ENCODE measurements around the gene WIPF3.
A peak's percentile ranks its signal among the peaks of the same experiment; 100 is the strongest.

Gene WIPF3, protein sequence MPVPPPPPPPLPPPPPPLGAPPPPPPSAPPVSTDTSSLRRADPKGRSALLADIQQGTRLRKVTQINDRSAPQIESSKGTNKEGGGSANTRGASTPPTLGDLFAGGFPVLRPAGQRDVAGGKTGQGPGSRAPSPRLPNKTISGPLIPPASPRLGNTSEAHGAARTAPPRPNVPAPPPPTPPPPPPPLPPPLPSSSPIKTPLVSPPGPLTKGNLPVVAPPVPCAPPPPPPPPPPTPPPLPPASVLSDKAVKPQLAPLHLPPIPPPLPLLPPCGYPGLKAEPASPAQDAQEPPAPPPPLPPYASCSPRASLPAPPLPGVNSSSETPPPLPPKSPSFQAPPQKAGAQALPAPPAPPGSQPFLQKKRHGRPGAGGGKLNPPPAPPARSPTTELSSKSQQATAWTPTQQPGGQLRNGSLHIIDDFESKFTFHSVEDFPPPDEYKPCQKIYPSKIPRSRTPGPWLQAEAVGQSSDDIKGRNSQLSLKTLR

DNA sequence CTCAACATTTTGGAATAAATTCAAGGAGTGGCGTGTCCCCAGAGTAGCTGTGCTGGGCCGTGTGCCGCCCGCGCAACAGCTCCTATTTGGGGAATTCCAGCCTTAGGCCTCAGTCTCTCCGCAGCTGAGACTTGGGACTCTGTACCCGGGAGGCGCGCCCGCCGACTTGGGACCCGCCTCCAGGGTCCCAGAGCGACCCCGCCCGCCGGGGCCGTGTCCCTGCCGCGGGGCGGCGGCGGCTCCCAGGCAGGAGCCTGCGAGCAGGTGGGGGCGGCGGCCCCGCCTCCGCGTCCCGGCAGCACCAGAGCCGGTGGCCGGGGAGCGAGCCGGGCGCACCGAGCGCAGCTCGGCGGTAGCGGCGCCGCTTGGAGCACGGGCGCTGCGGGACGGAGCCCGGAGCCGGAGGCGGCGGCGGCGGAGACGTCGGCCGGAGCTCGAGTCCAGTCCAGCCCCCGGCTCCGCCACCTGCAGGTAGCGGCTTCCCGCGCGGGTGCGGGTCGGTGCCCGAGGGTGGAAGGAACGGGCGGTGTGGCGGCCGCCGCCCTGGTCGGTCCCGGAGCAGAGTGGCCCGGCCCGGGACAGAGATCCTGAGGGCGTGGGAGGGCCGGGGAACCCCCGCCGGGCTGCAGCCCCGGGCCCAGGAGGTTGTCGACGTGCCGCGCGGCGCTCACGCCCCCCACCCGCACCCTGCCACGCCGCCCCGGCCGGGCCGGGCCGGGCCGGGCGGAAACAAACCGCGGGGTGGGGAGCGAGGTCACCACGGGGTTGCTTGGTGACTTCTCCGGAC lies at the start of gene WIPF3:
WIPF3 (plus strand) TSS at position 301 of the 787 bp plus-strand sequence. CDS start 28,217 bp downstream, outside the sequence.
- H3K27ac ChIP-seq (ENCODE audit: low read depth, low read length): peak within 1 kb of the TSS; percentile 15
- 0 out of 2 replicates have a peak within 1 kb of the TSS, but pooled peaks have one; percentile 40 for H3K9ac ChIP-seq (ENCODE audit: low read depth, low read length)
- H3K36me3 ChIP-seq (ENCODE audit: control insufficient read depth, insufficient read depth, low read length): no peaks in the 10 kb centered on the region
- H3K4me3 ChIP-seq (ENCODE audit: low read depth, low read length): peak within 1 kb of the TSS; percentile 75
- peaks cover 36% of the 10 kb centered on the region for H3K27me3 ChIP-seq (ENCODE audit: control insufficient read depth, insufficient read depth, low read length)
- no peaks in the 10 kb centered on the region for H3K9me3 ChIP-seq (ENCODE audit: control insufficient read depth, insufficient read depth, low read length)
- H3K4me1 ChIP-seq (ENCODE audit: control insufficient read depth, insufficient read depth, low read length): peaks cover 9% of the 10 kb centered on the region

GRCh38 chr7:29763266-29763665 lies 43.0 kb upstream of the WIPF3 start:
- no peaks in the 10 kb centered on the region for H3K27me3 ChIP-seq (ENCODE audit: control insufficient read depth, insufficient read depth, low read length)
- no peak overlapping the region for H3K4me3 ChIP-seq (ENCODE audit: low read depth, low read length)
- H3K4me1 ChIP-seq (ENCODE audit: control insufficient read depth, insufficient read depth, low read length): peaks cover 5% of the 10 kb centered on the region; the same call in 1 of the 2 replicates
- no peak overlapping the region for H3K9ac ChIP-seq (ENCODE audit: low read depth, low read length)
- no peaks in the 10 kb centered on the region for H3K36me3 ChIP-seq (ENCODE audit: control insufficient read depth, insufficient read depth, low read length)
- no peak overlapping the region for H3K27ac ChIP-seq (ENCODE audit: low read depth, low read length)
- H3K9me3 ChIP-seq (ENCODE audit: control insufficient read depth, insufficient read depth, low read length): no peaks in the 10 kb centered on the region

DNA sequence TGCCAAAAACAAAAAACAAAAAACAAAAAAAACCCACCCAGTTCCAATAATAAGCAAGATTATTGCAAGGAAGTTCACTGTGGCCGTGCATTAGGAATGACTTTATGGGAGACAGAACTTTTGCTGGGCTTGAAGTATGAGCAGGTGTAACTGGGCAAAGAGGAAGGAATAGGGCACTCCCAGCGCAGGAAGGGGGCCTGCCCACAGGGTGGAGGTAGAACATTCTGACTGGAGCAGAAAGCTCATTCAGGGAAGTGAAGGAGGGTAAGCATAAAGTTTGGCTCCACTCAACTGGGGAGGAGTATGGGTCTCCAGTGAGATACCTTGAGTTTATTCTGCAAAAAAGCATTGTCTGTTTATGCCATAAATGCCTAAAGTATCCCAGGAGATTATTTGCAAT lies 42.1 kb upstream of the WIPF3 start:
- Histone ChIP-seq H3K36me3 (ENCODE audit: control insufficient read depth, insufficient read depth, low read length) (no peaks in the 10 kb centered on the region), H3K27ac (ENCODE audit: low read depth, low read length) (no peak overlapping the region), H3K9me3 (ENCODE audit: control insufficient read depth, insufficient read depth, low read length) (no peaks in the 10 kb centered on the region), H3K4me1 (ENCODE audit: control insufficient read depth, insufficient read depth, low read length) (peaks cover 5% of the 10 kb centered on the region; the same call in 1 of the 2 replicates), H3K9ac (ENCODE audit: low read depth, low read length) (no peak overlapping the region), H3K27me3 (ENCODE audit: control insufficient read depth, insufficient read depth, low read length) (no peaks in the 10 kb centered on the region), H3K4me3 (ENCODE audit: low read depth, low read length) (no peak overlapping the region)

DNA sequence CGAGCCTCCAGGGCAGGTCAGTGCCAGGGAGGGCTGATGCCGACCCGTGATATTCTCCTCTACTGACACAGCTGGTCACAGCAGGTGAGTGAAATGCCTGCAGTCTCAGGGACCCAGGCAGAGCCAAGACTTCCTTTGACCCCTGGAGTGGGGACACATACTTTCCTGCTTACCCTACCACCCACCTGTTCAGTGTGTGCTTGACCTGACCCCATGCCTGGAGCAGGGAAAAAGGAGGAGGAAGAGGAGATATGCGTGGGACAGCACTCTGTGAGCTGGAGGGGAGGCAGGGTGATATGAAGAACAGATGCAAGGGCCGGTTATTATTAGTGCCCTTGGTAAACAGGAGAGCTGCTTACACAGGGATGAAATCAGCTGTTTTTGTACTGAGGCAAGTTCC lies 40.8 kb upstream of the WIPF3 start:
- Histone ChIP-seq H3K4me1 (ENCODE audit: control insufficient read depth, insufficient read depth, low read length) (peaks cover 5% of the 10 kb centered on the region; the same call in 1 of the 2 replicates), H3K9ac (ENCODE audit: low read depth, low read length) (no peak overlapping the region), H3K36me3 (ENCODE audit: control insufficient read depth, insufficient read depth, low read length) (no peaks in the 10 kb centered on the region), H3K27ac (ENCODE audit: low read depth, low read length) (no peak overlapping the region), H3K9me3 (ENCODE audit: control insufficient read depth, insufficient read depth, low read length) (no peaks in the 10 kb centered on the region), H3K27me3 (ENCODE audit: control insufficient read depth, insufficient read depth, low read length) (no peaks in the 10 kb centered on the region), H3K4me3 (ENCODE audit: low read depth, low read length) (no peak overlapping the region)

GRCh38 chr7:29770371-29770770 lies 35.9 kb upstream of the WIPF3 start:
- H3K4me3 ChIP-seq (ENCODE audit: low read depth, low read length): no peak overlapping the region
- no peaks in the 10 kb centered on the region for H3K27me3 ChIP-seq (ENCODE audit: control insufficient read depth, insufficient read depth, low read length)

GRCh38 chr7:29771081-29771816 lies 35.1 kb upstream of the WIPF3 start:
- Histone ChIP-seq H3K9me3 (ENCODE audit: control insufficient read depth, insufficient read depth, low read length) (no peaks in the 10 kb centered on the region), H3K9ac (ENCODE audit: low read depth, low read length) (no peak overlapping the region), H3K4me3 (ENCODE audit: low read depth, low read length) (no peak overlapping the region), H3K27ac (ENCODE audit: low read depth, low read length) (no peak overlapping the region), H3K4me1 (ENCODE audit: control insufficient read depth, insufficient read depth, low read length) (no peaks in the 10 kb centered on the region), H3K27me3 (ENCODE audit: control insufficient read depth, insufficient read depth, low read length) (no peaks in the 10 kb centered on the region), H3K36me3 (ENCODE audit: control insufficient read depth, insufficient read depth, low read length) (no peaks in the 10 kb centered on the region)

More at GRCh38 chr7:29770371-29770770, 35.9 kb upstream of the WIPF3 start:
- H3K4me1 ChIP-seq (ENCODE audit: control insufficient read depth, insufficient read depth, low read length): peaks cover 3% of the 10 kb centered on the region; the same call in 1 of the 2 replicates
- H3K9ac ChIP-seq (ENCODE audit: low read depth, low read length): no peak overlapping the region
- H3K9me3 ChIP-seq (ENCODE audit: control insufficient read depth, insufficient read depth, low read length): no peaks in the 10 kb centered on the region
- no peak overlapping the region for H3K27ac ChIP-seq (ENCODE audit: low read depth, low read length)
- H3K36me3 ChIP-seq (ENCODE audit: control insufficient read depth, insufficient read depth, low read length): no peaks in the 10 kb centered on the region

GRCh38 chr7:29779017-29779416 lies 27.3 kb upstream of the WIPF3 start:
- no peaks in the 10 kb centered on the region for H3K9me3 ChIP-seq (ENCODE audit: control insufficient read depth, insufficient read depth, low read length)
- no peak overlapping the region for H3K9ac ChIP-seq (ENCODE audit: low read depth, low read length)
- no peaks in the 10 kb centered on the region for H3K36me3 ChIP-seq (ENCODE audit: control insufficient read depth, insufficient read depth, low read length)

GRCh38 chr7:29780346-29780745 lies 26.0 kb upstream of the WIPF3 start:
- H3K9ac ChIP-seq (ENCODE audit: low read depth, low read length): no peak overlapping the region

More at GRCh38 chr7:29779017-29779416, 27.3 kb upstream of the WIPF3 start:
- Histone ChIP-seq H3K4me3 (ENCODE audit: low read depth, low read length) (no peak overlapping the region), H3K27ac (ENCODE audit: low read depth, low read length) (no peak overlapping the region), H3K4me1 (ENCODE audit: control insufficient read depth, insufficient read depth, low read length) (no peaks in the 10 kb centered on the region), H3K27me3 (ENCODE audit: control insufficient read depth, insufficient read depth, low read length) (no peaks in the 10 kb centered on the region)

DNA sequence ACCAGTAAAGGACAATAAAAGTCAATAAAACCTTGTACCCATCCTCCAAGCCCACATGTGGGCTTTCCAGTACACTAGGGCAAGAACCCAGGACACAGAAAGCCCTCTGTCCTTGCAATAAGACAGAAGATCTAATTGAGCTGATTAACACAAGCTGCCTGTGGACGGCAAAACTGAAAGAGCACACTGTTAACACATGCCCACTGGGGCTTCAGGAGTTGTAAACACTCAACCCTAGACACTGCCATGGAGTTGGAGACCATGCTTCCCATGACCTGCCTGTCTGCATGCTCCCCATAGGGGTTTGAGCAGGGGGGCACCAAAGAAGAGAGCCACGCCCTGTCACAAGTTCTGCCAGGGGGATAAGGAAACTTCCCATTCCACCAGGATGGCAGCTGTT lies 22.6 kb upstream of the WIPF3 start:
- Histone ChIP-seq H3K27ac (ENCODE audit: low read depth, low read length) (no peak overlapping the region), H3K36me3 (ENCODE audit: control insufficient read depth, insufficient read depth, low read length) (no peaks in the 10 kb centered on the region)

More at GRCh38 chr7:29780346-29780745, 26.0 kb upstream of the WIPF3 start:
- Histone ChIP-seq H3K36me3 (ENCODE audit: control insufficient read depth, insufficient read depth, low read length) (no peaks in the 10 kb centered on the region), H3K27ac (ENCODE audit: low read depth, low read length) (no peak overlapping the region), H3K4me3 (ENCODE audit: low read depth, low read length) (no peak overlapping the region), H3K4me1 (ENCODE audit: control insufficient read depth, insufficient read depth, low read length) (no peaks in the 10 kb centered on the region), H3K9me3 (ENCODE audit: control insufficient read depth, insufficient read depth, low read length) (no peaks in the 10 kb centered on the region), H3K27me3 (ENCODE audit: control insufficient read depth, insufficient read depth, low read length) (no peaks in the 10 kb centered on the region)

GRCh38 chr7:29793507-29793906 lies 12.8 kb upstream of the WIPF3 start:
- Histone ChIP-seq H3K9me3 (ENCODE audit: control insufficient read depth, insufficient read depth, low read length) (no peaks in the 10 kb centered on the region), H3K36me3 (ENCODE audit: control insufficient read depth, insufficient read depth, low read length) (no peaks in the 10 kb centered on the region), H3K27me3 (ENCODE audit: control insufficient read depth, insufficient read depth, low read length) (no peaks in the 10 kb centered on the region), H3K27ac (ENCODE audit: low read depth, low read length) (peak overlapping the region; percentile 53), H3K4me3 (ENCODE audit: low read depth, low read length) (0 out of 2 replicates have a peak overlapping the region, but pooled peaks have one; percentile 11), H3K9ac (ENCODE audit: low read depth, low read length) (no peak overlapping the region), H3K4me1 (ENCODE audit: control insufficient read depth, insufficient read depth, low read length) (peaks cover 18% of the 10 kb centered on the region)

More for the DNA sequence above, 22.6 kb upstream of the WIPF3 start:
- H3K27me3 ChIP-seq (ENCODE audit: control insufficient read depth, insufficient read depth, low read length): no peaks in the 10 kb centered on the region
- no peak overlapping the region for H3K9ac ChIP-seq (ENCODE audit: low read depth, low read length)
- H3K4me1 ChIP-seq (ENCODE audit: control insufficient read depth, insufficient read depth, low read length): no peaks in the 10 kb centered on the region
- H3K9me3 ChIP-seq (ENCODE audit: control insufficient read depth, insufficient read depth, low read length): no peaks in the 10 kb centered on the region
- no peak overlapping the region for H3K4me3 ChIP-seq (ENCODE audit: low read depth, low read length)

All from HUES48 (cell line).